AG04450 (cell line): ENCODE measurements around the gene SERINC3. TPM values are rescaled to one million over a fixed set of nuclear protein-coding genes. Genes with fewer than 3 reads are reported as not detected.

ENCODE experiments used
- CTCF ChIA-PET: fragments of 300-600, 350-600 bp; formaldehyde crosslinking; extraction: SDS; loops from one replicate; lab custom pipeline; 2022; ENCODE audit warnings: antibody characterized with exemption, inconsistent platforms; lab: Charles Lee
- POLR2A ChIA-PET: fragments of 350-600 bp; formaldehyde crosslinking; extraction: SDS; loops from one replicate; lab custom pipeline; 2021; ENCODE audit warnings: antibody characterized with exemption, inconsistent platforms; lab: Yijun Ruan, JAX
- DNase-seq: peaks from one replicate; pipeline ENCODE4 v3.0.0-alpha.2; 2011; ENCODE audit warnings: low read depth, low spot score
- H3K27ac ChIP-seq: one replicate; pipeline ENCODE4 v1.5.1; 2012; ENCODE audit warnings: low read depth, low read length, control low read depth
- H3K27me3 ChIP-seq: one replicate; pipeline ENCODE4 v1.6.0; 2012; ENCODE audit warnings: low read length; ENCODE audit not compliant: control insufficient read depth, insufficient read depth
- H3K4me3 ChIP-seq: 2 replicates; pipeline ENCODE4 v1.5.1; 2011; ENCODE audit warnings: mild to moderate bottlenecking, low read depth, low read length, control low read depth
- H3K9me3 ChIP-seq: 2 replicates; pipeline ENCODE4 v1.5.1; 2012; ENCODE audit warnings: low read length; ENCODE audit not compliant: control insufficient read depth, insufficient read depth
- CTCF ChIP-seq: IDR thresholded peaks from 2 replicates; pipeline ENCODE4 v1.5.1; 2011; ENCODE audit warnings: low read depth, low read length, control low read depth, inconsistent platforms
- polyA plus RNA-seq: library from polyadenylated mRNA; depleted of rRNA; stranded (reverse); fragments of >200 nt; gene quantifications from 2 replicates; pipeline ENCODE4 v1.2.3, GENCODE V29; 2011

Gene SERINC3
- polyA plus RNA-seq, 1 experiment, result 173 TPM

- ChIA-PET CTCF (no interaction called here), POLR2A (no interaction called here)
- H3K4me3 ChIP-seq, result no peak overlapping the region
- H3K27me3 ChIP-seq, result no peaks in the 10 kb centered on the region
- H3K9me3 ChIP-seq, result no peaks in the 10 kb centered on the region
- no peak for DNase-seq
- no peak overlapping the region for H3K27ac ChIP-seq
- no peak for TF ChIP-seq CTCF
These were observed 36.1 kb downstream of the SERINC3 start for GRCh38 chr20:44485830-44486198.

GRCh38 chr20:44485078-44485829 lies 36.6 kb downstream of the SERINC3 start:
- Histone ChIP-seq H3K27ac (no peak overlapping the region), H3K9me3 (no peaks in the 10 kb centered on the region), H3K4me3 (no peak overlapping the region), H3K27me3 (no peaks in the 10 kb centered on the region)
- no peak for DNase-seq
- POLR2A ChIA-PET, result no interaction called here
- TF ChIP-seq CTCF, result no peak
- CTCF ChIA-PET, result no interaction called here

- ChIA-PET POLR2A (no interaction called here), CTCF (no interaction called here)
- DNase-seq, result no peak
- Histone ChIP-seq H3K9me3 (no peaks in the 10 kb centered on the region), H3K27ac (no peak overlapping the region), H3K27me3 (no peaks in the 10 kb centered on the region), H3K4me3 (no peak overlapping the region)
- TF ChIP-seq CTCF, result no peak
These were observed 38.8 kb downstream of the SERINC3 start for GRCh38 chr20:44483112-44483511.

GRCh38 chr20:44481719-44482416 lies 40.0 kb downstream of the SERINC3 start:
- TF ChIP-seq CTCF, result no peak
- CTCF ChIA-PET, result no interaction called here
- Histone ChIP-seq H3K4me3 (no peak overlapping the region), H3K9me3 (no peaks in the 10 kb centered on the region), H3K27ac (no peak overlapping the region), H3K27me3 (no peaks in the 10 kb centered on the region)
- POLR2A ChIA-PET, result no interaction called here
- no peak for DNase-seq

GRCh38 chr20:44480097-44480496 lies 41.8 kb downstream of the SERINC3 start:
- CTCF ChIA-PET, result no interaction called here
- DNase-seq, result no peak
- Histone ChIP-seq H3K27me3 (no peaks in the 10 kb centered on the region), H3K4me3 (no peak overlapping the region), H3K9me3 (no peaks in the 10 kb centered on the region), H3K27ac (no peak overlapping the region)
- no peak for TF ChIP-seq CTCF
- POLR2A ChIA-PET, result no interaction called here
